ENCODE results near the gene MACIR. TPM values are rescaled to one million over a fixed set of nuclear protein-coding genes. Genes with fewer than 3 reads are reported as not detected.

The MACIR gene
- total RNA-seq, 2 experiments from 2014 or later = 7.9 to 8.0 TPM

- peaks cover 3% of the 10 kb centered on the region for H3K27me3 Mint-ChIP-seq
- no peak overlapping the region for H3K27ac Mint-ChIP-seq
- H3K36me3 Mint-ChIP-seq = no peaks in the 10 kb centered on the region
- no peaks in the 10 kb centered on the region for H3K9me3 Mint-ChIP-seq
- H3K4me1 Mint-ChIP-seq = no peaks in the 10 kb centered on the region
- no peak for DNase-seq
- no peak overlapping the region for H3K4me3 Mint-ChIP-seq
Measured at GRCh38 chr5:103232393-103232999, 26.1 kb upstream of the MACIR start.

DNA sequence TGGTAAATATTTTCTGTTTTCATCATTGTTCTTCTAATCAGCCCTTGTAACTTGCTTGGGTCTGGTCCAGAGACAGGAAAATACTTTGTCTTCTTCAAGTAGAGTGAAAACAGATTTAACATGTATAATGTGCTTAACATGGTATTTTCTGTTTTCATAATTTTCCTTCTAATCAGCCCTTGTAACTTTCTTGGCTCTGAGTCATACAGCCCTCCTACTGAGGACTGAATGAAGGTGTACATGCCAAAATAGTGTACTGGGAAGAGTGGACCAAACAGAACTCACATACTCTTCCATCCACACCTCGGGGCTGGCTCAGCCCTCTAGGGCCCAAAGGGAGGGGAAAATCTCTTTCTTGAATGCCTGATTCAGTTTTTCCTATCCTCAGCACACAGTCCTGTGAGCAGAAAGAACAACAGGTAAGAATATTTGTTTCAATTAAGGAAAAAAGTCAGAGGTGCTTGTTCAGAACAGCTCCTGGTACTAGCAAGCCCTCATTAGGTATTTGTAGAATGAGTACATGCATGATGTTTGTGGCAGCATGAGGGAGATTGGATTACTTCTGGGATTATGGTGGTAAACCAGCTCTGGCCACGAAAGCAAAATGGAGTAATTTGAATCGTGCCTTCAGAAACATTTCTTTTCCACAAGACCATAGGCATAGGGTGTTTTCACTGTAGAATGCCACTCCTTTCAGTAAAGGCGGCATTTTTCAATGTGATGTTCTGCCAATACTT is 24.2 kb upstream of the MACIR start:
- H3K27ac Mint-ChIP-seq = no peak overlapping the region
- no peak for DNase-seq
- no peaks in the 10 kb centered on the region for H3K4me1 Mint-ChIP-seq
- peaks cover 2% of the 10 kb centered on the region for H3K9me3 Mint-ChIP-seq
- no peak overlapping the region for H3K4me3 Mint-ChIP-seq
- peaks cover 9% of the 10 kb centered on the region for H3K27me3 Mint-ChIP-seq
- no peaks in the 10 kb centered on the region for H3K36me3 Mint-ChIP-seq

- H3K36me3 Mint-ChIP-seq = no peaks in the 10 kb centered on the region
- peaks cover 2% of the 10 kb centered on the region for H3K9me3 Mint-ChIP-seq
- no peak overlapping the region for H3K27ac Mint-ChIP-seq
Measured at GRCh38 chr5:103235891-103236290, 22.7 kb upstream of the MACIR start.

DNA sequence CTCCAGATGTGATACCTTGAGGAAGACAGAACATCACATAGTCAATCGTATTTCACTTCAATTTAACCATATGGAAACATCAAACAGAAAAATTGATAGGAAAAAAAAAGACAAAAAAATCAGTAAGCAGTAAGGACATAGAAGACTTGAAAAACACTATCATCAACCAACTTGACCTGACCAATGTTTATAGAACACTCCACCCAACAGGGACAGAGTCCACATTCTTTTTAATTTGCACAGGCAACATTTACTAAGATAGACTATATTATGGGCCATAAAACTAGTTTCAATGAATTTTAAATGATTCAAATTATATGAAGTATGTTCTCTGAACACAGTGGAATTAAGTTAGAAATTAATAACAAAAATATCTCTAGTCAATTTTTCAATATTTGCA is 20.8 kb upstream of the MACIR start:
- H3K36me3 Mint-ChIP-seq = no peaks in the 10 kb centered on the region
- H3K4me1 Mint-ChIP-seq = no peaks in the 10 kb centered on the region
- H3K4me3 Mint-ChIP-seq = no peak overlapping the region
- peaks cover 2% of the 10 kb centered on the region for H3K9me3 Mint-ChIP-seq
- no peak overlapping the region for H3K27ac Mint-ChIP-seq
- no peak for DNase-seq
- peaks cover 12% of the 10 kb centered on the region for H3K27me3 Mint-ChIP-seq

More at GRCh38 chr5:103235891-103236290, 22.7 kb upstream of the MACIR start:
- no peak for DNase-seq
- H3K4me1 Mint-ChIP-seq = no peaks in the 10 kb centered on the region
- peaks cover 9% of the 10 kb centered on the region for H3K27me3 Mint-ChIP-seq
- no peak overlapping the region for H3K4me3 Mint-ChIP-seq

- no peak overlapping the region for H3K4me3 Mint-ChIP-seq
- peaks cover 2% of the 10 kb centered on the region for H3K9me3 Mint-ChIP-seq
- H3K36me3 Mint-ChIP-seq = no peaks in the 10 kb centered on the region
- H3K27ac Mint-ChIP-seq = no peak overlapping the region
- peaks cover 15% of the 10 kb centered on the region for H3K4me1 Mint-ChIP-seq
- H3K27me3 Mint-ChIP-seq = peaks cover 37% of the 10 kb centered on the region
- DNase-seq = no peak
Measured at GRCh38 chr5:103243665-103244064, 14.9 kb upstream of the MACIR start.

DNA sequence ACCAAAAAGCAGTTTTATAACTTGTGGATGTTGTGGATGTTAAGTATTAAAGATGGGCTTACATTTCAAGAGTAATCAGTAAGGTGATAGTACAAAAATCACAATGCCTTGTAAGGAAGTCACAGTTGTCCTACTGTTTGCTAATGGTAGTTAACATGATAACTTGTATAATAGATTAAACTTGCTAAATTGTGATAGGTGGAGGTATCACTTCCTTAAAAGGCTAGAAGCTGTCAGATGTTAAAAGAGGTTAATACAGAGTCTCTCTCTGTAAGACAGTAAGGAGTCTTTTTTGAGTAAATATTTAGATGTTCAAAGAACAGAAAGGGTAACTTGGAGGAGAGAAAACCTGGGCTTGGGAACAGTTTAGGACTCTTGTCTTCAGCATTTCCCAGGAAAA is 14.2 kb upstream of the MACIR start:
- H3K9me3 Mint-ChIP-seq = no peaks in the 10 kb centered on the region
- H3K27me3 Mint-ChIP-seq = peaks cover 37% of the 10 kb centered on the region
- H3K36me3 Mint-ChIP-seq = no peaks in the 10 kb centered on the region
- DNase-seq = no peak
- H3K27ac Mint-ChIP-seq = no peak overlapping the region
- H3K4me1 Mint-ChIP-seq = peaks cover 15% of the 10 kb centered on the region
- no peak overlapping the region for H3K4me3 Mint-ChIP-seq

- DNase-seq = no peak
- Mint-ChIP-seq H3K27me3 (peaks cover 47% of the 10 kb centered on the region), H3K36me3 (no peaks in the 10 kb centered on the region), H3K9me3 (no peaks in the 10 kb centered on the region), H3K27ac (no peak overlapping the region), H3K4me1 (peaks cover 15% of the 10 kb centered on the region), H3K4me3 (no peak overlapping the region)
Measured at GRCh38 chr5:103245761-103246160, 12.8 kb upstream of the MACIR start.

- peaks cover 57% of the 10 kb centered on the region for H3K27me3 Mint-ChIP-seq
- H3K27ac Mint-ChIP-seq = no peak overlapping the region
- no peaks in the 10 kb centered on the region for H3K36me3 Mint-ChIP-seq
- peaks cover 15% of the 10 kb centered on the region for H3K4me1 Mint-ChIP-seq
- no peak overlapping the region for H3K4me3 Mint-ChIP-seq
- H3K9me3 Mint-ChIP-seq = no peaks in the 10 kb centered on the region
- DNase-seq = no peak
Measured at GRCh38 chr5:103247118-103247517, 11.4 kb upstream of the MACIR start.

GRCh38 chr5:103249068-103249467 is 9.5 kb upstream of the MACIR start:
- Mint-ChIP-seq H3K27ac (no peak overlapping the region), H3K27me3 (peaks cover 66% of the 10 kb centered on the region), H3K9me3 (no peaks in the 10 kb centered on the region)

GRCh38 chr5:103254921-103255320 is 3.6 kb upstream of the MACIR start:
- Mint-ChIP-seq H3K27ac (no peak overlapping the region), H3K27me3 (peaks cover 36% of the 10 kb centered on the region), H3K4me1 (peaks cover 4% of the 10 kb centered on the region), H3K9me3 (no peaks in the 10 kb centered on the region), H3K4me3 (no peak overlapping the region), H3K36me3 (no peaks in the 10 kb centered on the region)
- no peak for DNase-seq

More at GRCh38 chr5:103249068-103249467, 9.5 kb upstream of the MACIR start:
- no peaks in the 10 kb centered on the region for H3K36me3 Mint-ChIP-seq
- no peak overlapping the region for H3K4me3 Mint-ChIP-seq
- no peak for DNase-seq
- peaks cover 15% of the 10 kb centered on the region for H3K4me1 Mint-ChIP-seq

GRCh38 chr5:103255691-103256090 is 2.9 kb upstream of the MACIR start:
- no peak overlapping the region for H3K4me3 Mint-ChIP-seq
- peaks cover 9% of the 10 kb centered on the region for H3K4me1 Mint-ChIP-seq
- no peaks in the 10 kb centered on the region for H3K36me3 Mint-ChIP-seq
- no peak overlapping the region for H3K27ac Mint-ChIP-seq
- no peak for DNase-seq
- peaks cover 28% of the 10 kb centered on the region for H3K27me3 Mint-ChIP-seq
- H3K9me3 Mint-ChIP-seq = no peaks in the 10 kb centered on the region

DNA sequence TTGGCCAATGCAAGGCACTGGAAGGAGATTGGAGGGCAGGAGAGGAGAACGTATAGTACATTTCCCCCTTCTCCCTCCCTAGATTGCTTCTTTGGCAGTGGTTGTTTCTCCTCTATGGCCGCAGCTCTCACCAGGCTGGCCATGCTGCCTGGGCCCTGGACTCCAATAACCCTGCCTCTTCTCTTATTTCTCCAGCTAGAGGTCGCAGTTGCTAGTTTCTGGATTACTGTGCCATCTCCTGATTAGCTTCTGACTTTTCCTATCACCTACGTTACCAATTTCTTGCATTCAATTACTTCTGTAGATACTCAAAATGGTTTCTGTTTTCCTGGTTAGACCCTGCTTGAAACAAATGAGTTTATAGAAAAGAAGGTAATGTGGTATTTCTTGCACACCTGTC is 2.4 kb upstream of the MACIR start:
- peaks cover 13% of the 10 kb centered on the region for H3K4me1 Mint-ChIP-seq
- no peaks in the 10 kb centered on the region for H3K9me3 Mint-ChIP-seq
- H3K36me3 Mint-ChIP-seq = no peaks in the 10 kb centered on the region
- H3K27ac Mint-ChIP-seq = no peak overlapping the region
- DNase-seq = no peak
- H3K27me3 Mint-ChIP-seq = peaks cover 24% of the 10 kb centered on the region
- no peak overlapping the region for H3K4me3 Mint-ChIP-seq

DNA sequence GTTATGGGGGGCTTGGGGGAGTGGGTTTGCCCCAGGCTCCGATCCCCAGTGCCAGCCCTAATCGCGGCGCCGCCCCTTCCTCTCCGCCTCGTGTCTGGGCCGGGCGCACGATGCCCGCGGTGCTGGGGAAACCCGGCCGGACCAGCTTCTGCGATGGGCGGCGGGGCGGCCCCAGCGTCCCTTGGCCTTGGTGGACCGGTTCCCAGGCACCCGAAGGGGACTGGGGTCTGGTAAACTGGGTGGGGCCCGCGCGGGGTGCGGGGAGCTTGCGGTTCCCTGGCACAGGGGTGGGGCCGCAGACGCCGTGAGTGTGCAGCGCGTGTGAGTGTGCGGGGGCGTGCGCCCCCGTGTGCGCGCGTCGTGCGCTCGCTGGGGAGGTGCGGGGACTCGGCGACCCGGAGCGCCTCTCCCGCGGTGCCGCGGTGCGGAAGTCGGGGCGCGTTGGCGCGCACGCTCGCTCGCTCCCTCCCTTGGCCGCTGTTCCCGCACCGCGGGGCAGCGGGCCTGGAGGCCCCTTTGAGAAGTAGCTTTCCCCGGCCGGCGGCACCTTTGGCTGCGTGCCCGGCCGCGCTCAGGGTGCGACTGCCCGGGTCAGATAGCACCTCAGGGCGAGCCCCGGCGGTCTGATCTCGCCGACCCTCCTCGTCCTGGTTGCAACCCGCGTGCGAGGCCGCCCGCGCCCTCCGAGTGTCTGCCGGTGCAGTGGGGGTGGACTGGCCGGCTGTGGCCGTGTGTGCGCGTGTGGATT is 568 bp downstream of the MACIR start:
- Mint-ChIP-seq H3K27ac (peak overlapping the region; percentile 58), H3K36me3 (peaks cover 2% of the 10 kb centered on the region), H3K27me3 (peaks cover 1% of the 10 kb centered on the region), H3K4me1 (peaks cover 25% of the 10 kb centered on the region), H3K4me3 (peak overlapping the region; percentile 84), H3K9me3 (no peaks in the 10 kb centered on the region)
- DNase-seq = peak; percentile 72

GRCh38 chr5:103259705-103260355 is 1.3 kb downstream of the MACIR start:
- Mint-ChIP-seq H3K27ac (peak overlapping the region; percentile 58), H3K27me3 (no peaks in the 10 kb centered on the region), H3K4me1 (peaks cover 27% of the 10 kb centered on the region), H3K4me3 (peak overlapping the region; percentile 84), H3K9me3 (no peaks in the 10 kb centered on the region), H3K36me3 (peaks cover 2% of the 10 kb centered on the region)
- DNase-seq = no peak

DNA sequence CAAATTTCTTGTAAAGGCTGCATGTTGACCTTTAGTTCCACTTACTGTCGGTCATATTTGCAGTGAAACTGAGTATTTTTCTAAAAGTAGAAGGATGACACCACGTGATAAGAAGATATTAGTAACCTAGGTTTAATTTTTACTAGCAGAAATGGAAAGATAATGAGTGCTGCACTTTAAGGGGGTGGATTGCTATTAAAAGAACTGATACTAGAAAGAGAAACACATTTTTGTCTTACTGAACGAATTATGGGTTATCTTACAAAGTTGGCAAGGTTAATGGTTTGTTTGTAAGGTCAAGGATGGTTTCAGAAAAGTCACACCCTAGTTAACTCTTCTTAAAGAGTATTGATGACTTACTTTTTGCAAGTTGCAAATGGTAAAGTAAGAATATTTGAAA is 2.4 kb downstream of the MACIR start:
- no peak for DNase-seq
- Mint-ChIP-seq H3K9me3 (no peaks in the 10 kb centered on the region), H3K4me1 (peaks cover 27% of the 10 kb centered on the region), H3K36me3 (peaks cover 2% of the 10 kb centered on the region), H3K27me3 (no peaks in the 10 kb centered on the region), H3K27ac (no peak overlapping the region), H3K4me3 (no peak overlapping the region)
